RPMI8226 (cell line): ENCODE results near the gene TTC7B.
"Not testable (repeated sequence)": the region's sequence is repeated elsewhere in the genome, so short reads cannot be mapped to it uniquely, and the experiment has no call there.

Experiments used
- DNase-seq: peaks from one replicate; pipeline ENCODE4 v3.0.0-alpha.2; 2015

The TTC7B gene

GRCh38 chr14:90815822-90816662, at the start of gene TTC7B:
TTC7B (minus strand) TSS chr14:90816430; CDS start chr14:90816295, 135 bp downstream.
- peak; percentile 37 for DNase-seq

GRCh38 chr14:90864741-90865140, 48.5 kb upstream of the TTC7B start:
- no peak for DNase-seq

- DNase-seq: no peak
These were observed 42.3 kb upstream of the TTC7B start for GRCh38 chr14:90858511-90858910.

- DNase-seq: no peak
These were observed 41.6 kb upstream of the TTC7B start for GRCh38 chr14:90857866-90858265.

- not testable (repeated sequence) for DNase-seq
These were observed 39.9 kb upstream of the TTC7B start for GRCh38 chr14:90856115-90856514.

- no peak for DNase-seq
These were observed 36.9 kb upstream of the TTC7B start for GRCh38 chr14:90853116-90853515.

- DNase-seq: no peak
These were observed 35.3 kb upstream of the TTC7B start for GRCh38 chr14:90851327-90852036.

- no peak for DNase-seq
These were observed 34.3 kb upstream of the TTC7B start for GRCh38 chr14:90850487-90850886.

- no peak for DNase-seq
These were observed 33.7 kb upstream of the TTC7B start for GRCh38 chr14:90849787-90850444.

- DNase-seq: no peak
These were observed 32.9 kb upstream of the TTC7B start for GRCh38 chr14:90848944-90849731.

GRCh38 chr14:90846511-90846910, 30.3 kb upstream of the TTC7B start:
- DNase-seq: no peak

GRCh38 chr14:90844321-90844720, 28.1 kb upstream of the TTC7B start:
- no peak for DNase-seq

- no peak for DNase-seq
These were observed 26.5 kb upstream of the TTC7B start for GRCh38 chr14:90842726-90843125.

GRCh38 chr14:90840667-90841066, 24.4 kb upstream of the TTC7B start:
- not testable (repeated sequence) for DNase-seq

- DNase-seq: no peak
These were observed 23.6 kb upstream of the TTC7B start for GRCh38 chr14:90839889-90840266.

GRCh38 chr14:90839024-90839888, 23.0 kb upstream of the TTC7B start:
- no peak for DNase-seq

GRCh38 chr14:90838531-90838930, 22.3 kb upstream of the TTC7B start:
- DNase-seq: not testable (repeated sequence)

GRCh38 chr14:90837355-90837754, 21.1 kb upstream of the TTC7B start:
- DNase-seq: no peak

- DNase-seq: no peak
These were observed 20.4 kb upstream of the TTC7B start for GRCh38 chr14:90836692-90837063.

- DNase-seq: no peak
These were observed 15.6 kb upstream of the TTC7B start for GRCh38 chr14:90831821-90832220.

- no peak for DNase-seq
These were observed 14.9 kb upstream of the TTC7B start for GRCh38 chr14:90830931-90831701.
